Ascending aorta (tissue), 2 donors: ENCODE results near the gene SKIC3. TPM values are rescaled to one million over a fixed set of nuclear protein-coding genes. Genes with fewer than 3 reads are reported as not detected.

Source experiments
- DNase-seq, 2 donors: peaks; one replicate each; pipeline ENCODE4 v3.0.0-alpha.2; 2019; ENCODE audit warnings: low spot score in 2 of 2
- H3K27ac ChIP-seq, 2 donors: fragments of 200-600 bp; sonication (generic); one replicate each; pipeline ENCODE4 v1.5.1; 2016 to 2017; ENCODE audit warnings: mild to moderate bottlenecking in 1 of 2
- H3K27me3 ChIP-seq: fragments of 200-600 bp; sonication (generic); one replicate; pipeline ENCODE4 v1.5.1; 2017
- H3K36me3 ChIP-seq, 2 donors: fragments of 200-600 bp; sonication (generic); one replicate each; pipeline ENCODE4 v1.5.1; 2016
- H3K4me1 ChIP-seq, 2 donors: fragments of 200-600 bp; sonication (generic); one replicate each; pipeline ENCODE4 v1.5.1; 2016 to 2017; ENCODE audit warnings: mild to moderate bottlenecking in 1 of 2
- H3K4me3 ChIP-seq, 2 donors: fragments of 200-600 bp; sonication (generic); one replicate each; pipeline ENCODE4 v1.5.1; 2016 to 2017; ENCODE audit warnings: mild to moderate bottlenecking in 1 of 2
- H3K9me3 ChIP-seq, 2 donors: fragments of 200-600 bp; sonication (generic); one replicate each; pipeline ENCODE4 v1.5.1; 2016
- intact Hi-C: fragments of 100-400 bp; cut with DNase I; formaldehyde crosslinking; loops from one replicate; pipeline ENCODE4 v1.15.1; 2023
- total RNA-seq: library from RNA; depleted of rRNA; stranded (reverse); fragments of >200 nt; gene quantifications from one replicate; pipeline ENCODE4 v1.1.0, GENCODE V29; 2016
- TF ChIP-seq, protein P1 (sequence below), 3 experiments: fragments of 200-600 bp in 2 of 3; fragments of 450-650 bp in 1 of 3; sonication (generic) in 2 of 3; IDR thresholded peaks; one replicate each; pipeline ENCODE4 v1.5.1; 2016 to 2019; ENCODE audit warnings: antibody characterized with exemption in 3 of 3, mild to moderate bottlenecking in 1 of 3, moderate library complexity in 1 of 3

SKIC3 gene
- total RNA-seq, 1 donor from 2014 or later: 12.7 TPM

DNA sequence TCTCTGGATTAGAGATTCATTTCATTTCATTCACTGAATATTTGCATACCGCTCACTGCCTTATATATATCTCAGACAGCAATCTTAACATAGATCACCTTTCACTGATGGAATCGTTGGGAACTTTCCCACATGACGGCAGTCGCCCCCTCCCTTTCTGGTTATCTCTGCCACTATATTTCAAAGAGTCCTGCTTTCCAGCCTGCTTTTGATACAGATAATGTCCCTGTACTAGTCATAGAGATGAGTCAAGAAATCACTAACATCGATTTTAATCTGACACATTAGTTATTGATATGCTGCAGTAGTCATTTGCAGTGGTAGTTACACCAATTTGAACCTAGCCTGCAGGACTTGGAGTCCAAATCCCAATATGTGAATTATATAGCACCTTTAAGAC, 8.6 kb upstream of the SKIC3 start:
- no peak overlapping the region for H3K4me3 ChIP-seq
- no peak overlapping the region for H3K27ac ChIP-seq
- H3K36me3 ChIP-seq: peaks cover 0 to 7% of the 10 kb centered on the region in 2 donors
- DNase-seq: no peak
- intact Hi-C loops: no loop called here
- H3K27me3 ChIP-seq: no peaks in the 10 kb centered on the region
- no peaks in the 10 kb centered on the region for H3K9me3 ChIP-seq
- no peaks in the 10 kb centered on the region for H3K4me1 ChIP-seq
- TF ChIP-seq, protein P1, sequence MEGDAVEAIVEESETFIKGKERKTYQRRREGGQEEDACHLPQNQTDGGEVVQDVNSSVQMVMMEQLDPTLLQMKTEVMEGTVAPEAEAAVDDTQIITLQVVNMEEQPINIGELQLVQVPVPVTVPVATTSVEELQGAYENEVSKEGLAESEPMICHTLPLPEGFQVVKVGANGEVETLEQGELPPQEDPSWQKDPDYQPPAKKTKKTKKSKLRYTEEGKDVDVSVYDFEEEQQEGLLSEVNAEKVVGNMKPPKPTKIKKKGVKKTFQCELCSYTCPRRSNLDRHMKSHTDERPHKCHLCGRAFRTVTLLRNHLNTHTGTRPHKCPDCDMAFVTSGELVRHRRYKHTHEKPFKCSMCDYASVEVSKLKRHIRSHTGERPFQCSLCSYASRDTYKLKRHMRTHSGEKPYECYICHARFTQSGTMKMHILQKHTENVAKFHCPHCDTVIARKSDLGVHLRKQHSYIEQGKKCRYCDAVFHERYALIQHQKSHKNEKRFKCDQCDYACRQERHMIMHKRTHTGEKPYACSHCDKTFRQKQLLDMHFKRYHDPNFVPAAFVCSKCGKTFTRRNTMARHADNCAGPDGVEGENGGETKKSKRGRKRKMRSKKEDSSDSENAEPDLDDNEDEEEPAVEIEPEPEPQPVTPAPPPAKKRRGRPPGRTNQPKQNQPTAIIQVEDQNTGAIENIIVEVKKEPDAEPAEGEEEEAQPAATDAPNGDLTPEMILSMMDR (IDR thresholded peaks at IDR 0.05): no peak

DNA sequence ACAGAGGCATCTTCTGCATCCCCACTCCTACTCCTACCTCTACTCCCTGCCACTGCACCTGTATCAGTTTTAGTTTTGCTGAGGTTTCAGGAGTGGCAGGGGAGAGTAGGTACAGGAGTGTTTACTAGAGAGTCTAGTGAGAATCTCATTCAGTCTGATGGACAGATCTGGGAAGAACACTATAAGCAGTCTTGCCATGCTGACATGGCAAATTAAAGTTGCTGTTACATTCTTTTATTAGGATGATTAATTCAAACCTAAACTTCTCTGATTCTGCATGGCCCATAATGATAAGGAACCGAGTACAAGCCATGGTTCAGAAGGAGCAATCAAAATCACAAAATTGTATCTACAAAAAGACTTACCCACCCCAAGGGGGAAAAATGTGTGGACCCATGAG, 7.5 kb upstream of the SKIC3 start:
- Histone ChIP-seq H3K27me3 (no peaks in the 10 kb centered on the region), H3K4me1 (no peaks in the 10 kb centered on the region), H3K27ac (no peak overlapping the region), H3K4me3 (no peak overlapping the region), H3K9me3 (no peaks in the 10 kb centered on the region), H3K36me3 (peaks cover 0 to under 1% of the 10 kb centered on the region in 2 donors)
- no peak for DNase-seq
- intact Hi-C loops: no loop called here
- TF ChIP-seq, protein P1 (IDR thresholded peaks at IDR 0.05): no peak

DNA sequence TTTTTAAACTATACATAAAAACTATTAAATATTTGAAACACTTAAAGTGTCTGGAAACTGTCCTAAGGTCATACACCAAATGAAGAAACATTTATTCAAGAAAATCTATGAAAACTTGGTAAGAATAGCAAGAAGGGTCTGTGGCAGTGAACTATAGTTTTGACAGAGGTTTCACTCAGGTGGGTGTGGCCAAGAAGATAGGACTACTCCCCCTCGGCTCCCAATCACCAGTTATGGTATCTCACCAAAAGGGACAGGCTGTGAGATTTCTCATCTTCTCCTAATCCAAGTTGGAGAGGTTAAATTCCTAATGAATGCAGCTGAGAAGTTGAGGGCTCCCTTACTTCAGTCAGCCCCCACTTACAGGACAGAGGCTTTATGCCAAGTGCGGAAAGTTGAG, 3.1 kb upstream of the SKIC3 start:
- TF ChIP-seq, protein P1 (IDR thresholded peaks at IDR 0.05): no peak
- Histone ChIP-seq H3K9me3 (no peaks in the 10 kb centered on the region), H3K27ac (no peak overlapping the region), H3K27me3 (no peaks in the 10 kb centered on the region), H3K4me3 (no peak overlapping the region), H3K4me1 (peaks cover 0 to 13% of the 10 kb centered on the region in 2 donors), H3K36me3 (no peaks in the 10 kb centered on the region)
- DNase-seq: no peak
- intact Hi-C loops: loop anchor here (10.0 kb wide), 3 partner anchors 87 to 1627 kb away; partner anchors contain the start of genes RFESD, RHOBTB3 and RIOK2

DNA sequence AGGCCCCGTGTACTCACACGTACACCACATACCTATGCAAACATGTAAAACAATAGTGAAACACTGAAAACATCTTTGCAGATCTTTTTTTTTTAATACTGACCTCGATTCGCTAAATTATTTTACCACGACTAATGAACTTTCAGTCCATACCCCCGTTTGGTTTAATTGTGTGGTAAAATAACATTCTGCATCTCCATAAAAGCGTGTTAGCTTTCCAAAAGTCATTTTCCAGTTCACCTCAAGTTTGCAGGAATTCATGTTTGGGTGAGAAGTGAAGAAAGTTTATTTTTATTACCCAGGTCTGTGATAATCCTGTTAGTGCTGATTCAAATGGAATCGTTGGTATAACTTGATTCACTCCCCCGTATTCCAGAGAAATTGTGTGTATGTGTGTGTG, 776 bp upstream of the SKIC3 start:
- intact Hi-C loops: loop anchor here (10.0 kb wide), 3 partner anchors 89 to 1629 kb away; partner anchors contain the start of genes RFESD, RHOBTB3 and RIOK2

DNA sequence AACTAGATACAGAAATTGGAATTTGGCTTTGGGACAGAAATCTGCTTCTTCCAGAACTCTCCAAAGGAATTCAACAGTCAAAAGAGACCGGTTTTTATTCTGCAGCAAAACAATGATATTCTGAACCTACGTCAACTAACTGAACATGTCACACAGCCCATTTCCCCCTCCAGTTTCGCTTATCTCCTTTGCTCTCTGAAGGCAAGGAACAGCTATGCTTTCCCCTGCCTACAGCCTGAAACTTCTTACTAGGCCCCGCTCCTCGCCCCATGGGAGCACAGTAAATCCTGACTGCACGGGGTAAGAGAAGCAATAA, 488 bp downstream of the SKIC3 start:
- Histone ChIP-seq H3K4me1 (peaks cover 0 to 13% of the 10 kb centered on the region in 2 donors), H3K27ac (peak overlapping the region; percentile 48 to 84), H3K4me3 (peak overlapping the region; percentile 79 to 87), H3K27me3 (no peaks in the 10 kb centered on the region), H3K9me3 (no peaks in the 10 kb centered on the region), H3K36me3 (peaks cover 0 to 8% of the 10 kb centered on the region in 2 donors)
- intact Hi-C loops: loop anchor here (10.0 kb wide), 3 partner anchors 91 to 1631 kb away; partner anchors contain the start of genes RFESD, RHOBTB3 and RIOK2
- TF ChIP-seq, protein P1 (IDR thresholded peaks at IDR 0.05): no peak
- no peak for DNase-seq

More for the DNA sequence above, 776 bp upstream of the SKIC3 start:
- peak overlapping the region; percentile 84 to 86 for H3K27ac ChIP-seq
- no peak for DNase-seq
- TF ChIP-seq, protein P1 (IDR thresholded peaks at IDR 0.05): no peak
- H3K4me3 ChIP-seq: peak overlapping the region; percentile 79 to 87
- peaks cover 0 to 13% of the 10 kb centered on the region in 2 donors for H3K4me1 ChIP-seq
- no peaks in the 10 kb centered on the region for H3K27me3 ChIP-seq
- no peaks in the 10 kb centered on the region for H3K36me3 ChIP-seq
- no peaks in the 10 kb centered on the region for H3K9me3 ChIP-seq

DNA sequence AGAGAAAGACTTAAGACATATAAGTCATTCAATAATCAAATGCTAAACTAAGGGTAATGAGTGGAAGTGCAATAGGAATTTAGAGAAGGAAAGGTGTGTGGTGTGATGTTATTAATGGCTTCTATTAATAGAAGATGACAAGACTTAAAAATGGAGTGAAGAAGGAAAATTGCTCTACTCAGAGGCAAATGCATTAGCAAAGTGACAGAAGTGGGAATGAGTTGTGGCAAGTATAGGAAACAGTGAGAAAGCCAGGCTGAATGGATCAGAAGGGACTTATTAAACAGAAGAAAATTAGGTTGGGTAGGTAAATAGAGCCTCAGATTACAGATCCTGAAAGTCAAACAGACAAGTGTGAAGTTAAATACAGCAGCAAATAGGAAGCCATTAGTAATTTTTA, 5.7 kb downstream of the SKIC3 start:
- no peak for DNase-seq
- H3K27ac ChIP-seq: no peak overlapping the region
- no peaks in the 10 kb centered on the region for H3K27me3 ChIP-seq
- intact Hi-C loops: no loop called here
- TF ChIP-seq, protein P1 (IDR thresholded peaks at IDR 0.05): no peak
- H3K4me3 ChIP-seq: no peak overlapping the region
- peaks cover 27 to 41% of the 10 kb centered on the region in 2 donors for H3K36me3 ChIP-seq
- H3K4me1 ChIP-seq: peaks cover 0 to 6% of the 10 kb centered on the region in 2 donors
- no peaks in the 10 kb centered on the region for H3K9me3 ChIP-seq
